NCI-H2029 (cell line): Measurements from ENCODE around the gene NEURL2.

Source experiments
- DNase-seq: peaks from one replicate; lab custom pipeline; 2025; lab: John Stamatoyannopoulos, UW

The NEURL2 gene

GRCh38 chr20:45872626-45873025 lies 18.4 kb downstream of the NEURL2 start:
- no peak for DNase-seq

- DNase-seq: no peak
Measured at GRCh38 chr20:45867819-45868176, 23.2 kb downstream of the NEURL2 start.

GRCh38 chr20:45867136-45867818 lies 23.7 kb downstream of the NEURL2 start:
- DNase-seq: no peak

GRCh38 chr20:45866454-45866853 lies 24.6 kb downstream of the NEURL2 start:
- DNase-seq: no peak

GRCh38 chr20:45863543-45864470 lies 27.2 kb downstream of the NEURL2 start:
- DNase-seq: peak; percentile 3

GRCh38 chr20:45861221-45862075 lies 29.6 kb downstream of the NEURL2 start:
- DNase-seq: peak; percentile 66

- DNase-seq: no peak
Measured at GRCh38 chr20:45860560-45861220, 30.3 kb downstream of the NEURL2 start.

- DNase-seq: no peak
Measured at GRCh38 chr20:45859916-45860315, 31.1 kb downstream of the NEURL2 start.

GRCh38 chr20:45857882-45858216 lies 33.2 kb downstream of the NEURL2 start:
- DNase-seq: peak; percentile 33

- DNase-seq: peak; percentile 100
Measured at GRCh38 chr20:45857114-45857881, 33.7 kb downstream of the NEURL2 start, which contains the start of the genes ACOT8 and ZSWIM3. Gene ACOT8 (minus strand): TSS chr20:45857392. CDS start chr20:45857315, 77 bp downstream. Gene ZSWIM3 (plus strand): TSS chr20:45857614. CDS start chr20:45857826, 212 bp downstream.

GRCh38 chr20:45853484-45853883 lies 37.5 kb downstream of the NEURL2 start:
- no peak for DNase-seq

- DNase-seq: no peak
Measured at GRCh38 chr20:45852326-45852725, 38.7 kb downstream of the NEURL2 start.

GRCh38 chr20:45851501-45851900 lies 39.5 kb downstream of the NEURL2 start:
- no peak for DNase-seq

GRCh38 chr20:45850926-45851325 lies 40.1 kb downstream of the NEURL2 start:
- DNase-seq: no peak

- DNase-seq: no peak
Measured at GRCh38 chr20:45850238-45850637, 40.8 kb downstream of the NEURL2 start.

GRCh38 chr20:45848969-45849582 lies 41.9 kb downstream of the NEURL2 start:
- DNase-seq: no peak

- no peak for DNase-seq
Measured at GRCh38 chr20:45848421-45848820, 42.6 kb downstream of the NEURL2 start.

- no peak for DNase-seq
Measured at GRCh38 chr20:45845452-45845851, 45.6 kb downstream of the NEURL2 start.

GRCh38 chr20:45843506-45843905 lies 47.5 kb downstream of the NEURL2 start:
- no peak for DNase-seq

- DNase-seq: no peak
Measured at GRCh38 chr20:45842169-45842812, 48.7 kb downstream of the NEURL2 start.
